PFSK-1 (cell line): ENCODE data around the gene SPARC.

Source experiments
- FOXP2 ChIP-seq: optimal IDR thresholded peaks from 2 replicates; pipeline ENCODE3; 2011; ENCODE audit warnings: borderline replicate concordance, control low read depth, inconsistent platforms; ENCODE audit not compliant: insufficient read depth; ENCODE audit errors: extremely low read length, extremely low read depth
- POLR2AphosphoS5 ChIP-seq: IDR thresholded peaks from 2 replicates; pipeline ENCODE4 v1.6.1; 2012; ENCODE audit warnings: low read depth, mild to moderate bottlenecking, control low read depth, low read length, moderate library complexity
- SIN3A ChIP-seq: IDR thresholded peaks from 2 replicates; pipeline ENCODE4 v1.6.1; 2012; ENCODE audit warnings: mild to moderate bottlenecking, low read length, moderate library complexity, borderline replicate concordance; ENCODE audit not compliant: insufficient read depth
- TAF1 ChIP-seq: IDR thresholded peaks from 2 replicates; pipeline ENCODE4 v1.6.1; 2012; ENCODE audit warnings: low read length, control low read depth, borderline replicate concordance; ENCODE audit not compliant: insufficient read depth
- TF ChIP-seq, protein P1 (sequence below), 2 experiments: IDR thresholded peaks; 2 replicates each; pipeline versions ENCODE4 v1.6.1 to v1.8.0; 2011 to 2012; ENCODE audit warnings: low read depth in 2 of 2, low read length in 2 of 2, control low read depth in 1 of 2, inconsistent platforms in 1 of 2, mild to moderate bottlenecking in 1 of 2, moderate library complexity in 1 of 2; ENCODE audit not compliant: insufficient read depth in 1 of 2

- TF ChIP-seq, protein P1, sequence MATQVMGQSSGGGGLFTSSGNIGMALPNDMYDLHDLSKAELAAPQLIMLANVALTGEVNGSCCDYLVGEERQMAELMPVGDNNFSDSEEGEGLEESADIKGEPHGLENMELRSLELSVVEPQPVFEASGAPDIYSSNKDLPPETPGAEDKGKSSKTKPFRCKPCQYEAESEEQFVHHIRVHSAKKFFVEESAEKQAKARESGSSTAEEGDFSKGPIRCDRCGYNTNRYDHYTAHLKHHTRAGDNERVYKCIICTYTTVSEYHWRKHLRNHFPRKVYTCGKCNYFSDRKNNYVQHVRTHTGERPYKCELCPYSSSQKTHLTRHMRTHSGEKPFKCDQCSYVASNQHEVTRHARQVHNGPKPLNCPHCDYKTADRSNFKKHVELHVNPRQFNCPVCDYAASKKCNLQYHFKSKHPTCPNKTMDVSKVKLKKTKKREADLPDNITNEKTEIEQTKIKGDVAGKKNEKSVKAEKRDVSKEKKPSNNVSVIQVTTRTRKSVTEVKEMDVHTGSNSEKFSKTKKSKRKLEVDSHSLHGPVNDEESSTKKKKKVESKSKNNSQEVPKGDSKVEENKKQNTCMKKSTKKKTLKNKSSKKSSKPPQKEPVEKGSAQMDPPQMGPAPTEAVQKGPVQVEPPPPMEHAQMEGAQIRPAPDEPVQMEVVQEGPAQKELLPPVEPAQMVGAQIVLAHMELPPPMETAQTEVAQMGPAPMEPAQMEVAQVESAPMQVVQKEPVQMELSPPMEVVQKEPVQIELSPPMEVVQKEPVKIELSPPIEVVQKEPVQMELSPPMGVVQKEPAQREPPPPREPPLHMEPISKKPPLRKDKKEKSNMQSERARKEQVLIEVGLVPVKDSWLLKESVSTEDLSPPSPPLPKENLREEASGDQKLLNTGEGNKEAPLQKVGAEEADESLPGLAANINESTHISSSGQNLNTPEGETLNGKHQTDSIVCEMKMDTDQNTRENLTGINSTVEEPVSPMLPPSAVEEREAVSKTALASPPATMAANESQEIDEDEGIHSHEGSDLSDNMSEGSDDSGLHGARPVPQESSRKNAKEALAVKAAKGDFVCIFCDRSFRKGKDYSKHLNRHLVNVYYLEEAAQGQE (IDR thresholded peaks at IDR 0.05; ENCODE audit: insufficient read depth in 1 of 2, low read depth in 2 of 2, low read length in 2 of 2): no peak
- TF ChIP-seq SIN3A (no peak), POLR2AphosphoS5 (no peak), TAF1 (no peak), FOXP2 (no peak)
Measured at GRCh38 chr5:151735646-151736045, 48.9 kb upstream of the SPARC start.
